Osteoblast (primary cell): ENCODE results near the gene ITGB1. TPM values are rescaled to one million over a fixed set of nuclear protein-coding genes. Genes with fewer than 3 reads are reported as not detected.

Experiments
- DNase-seq: peaks from one replicate; pipeline ENCODE4 v3.0.0; 2011; ENCODE audit warnings: low spot score, mixed read lengths; ENCODE audit not compliant: insufficient read length; ENCODE audit errors: missing footprints
- H2AFZ ChIP-seq: 2 replicates; pipeline ENCODE4 v1.6.0; 2011; ENCODE audit warnings: mild to moderate bottlenecking, low read length
- H3K27ac ChIP-seq: 2 replicates; pipeline ENCODE4 v1.5.1; 2011; ENCODE audit warnings: mild to moderate bottlenecking, low read depth, low read length, moderate library complexity
- H3K27me3 ChIP-seq: 2 replicates; pipeline ENCODE4 v1.6.0; 2012; ENCODE audit warnings: mild to moderate bottlenecking, control low read depth, inconsistent platforms, low read length, moderate library complexity; ENCODE audit not compliant: insufficient read depth
- H3K36me3 ChIP-seq: 2 replicates; pipeline ENCODE4 v1.5.1; 2011; ENCODE audit warnings: mild to moderate bottlenecking, low read length, control low read depth, moderate library complexity; ENCODE audit not compliant: insufficient read depth
- H3K4me1 ChIP-seq: 2 replicates; pipeline ENCODE4 v1.5.1; 2011; ENCODE audit warnings: mild to moderate bottlenecking, low read length, control low read depth, moderate library complexity; ENCODE audit not compliant: insufficient read depth
- H3K4me2 ChIP-seq: 2 replicates; pipeline ENCODE4 v1.6.0; 2011; ENCODE audit warnings: mild to moderate bottlenecking, low read length; ENCODE audit not compliant: insufficient read depth
- H3K4me3 ChIP-seq: fragments of 200-600 bp; sonication (generic); 3 replicates; pipeline ENCODE4 v1.5.1; 2012; ENCODE audit warnings: mild to moderate bottlenecking, low read length, inconsistent platforms; ENCODE audit not compliant: insufficient read depth
- H3K79me2 ChIP-seq: 2 replicates; pipeline ENCODE4 v1.6.0; 2012; ENCODE audit warnings: mild to moderate bottlenecking, low read length, control low read depth, inconsistent platforms; ENCODE audit not compliant: insufficient read depth
- H3K9me3 ChIP-seq: 2 replicates; pipeline ENCODE4 v1.5.1; 2011; ENCODE audit warnings: low read depth, low read length, control low read depth
- H4K20me1 ChIP-seq: 2 replicates; pipeline ENCODE4 v1.6.0; 2012; ENCODE audit warnings: mild to moderate bottlenecking, low read length, control low read depth; ENCODE audit not compliant: insufficient read depth
- CTCF ChIP-seq: IDR thresholded peaks from 2 replicates; pipeline ENCODE4 v1.5.1; 2011; ENCODE audit warnings: mild to moderate bottlenecking, low read depth, low read length, moderate library complexity; ENCODE audit errors: extremely low read depth
- total RNA-seq: library from RNA; depleted of rRNA; stranded (reverse); fragments of >200 nt; gene quantifications from 2 replicates; pipeline ENCODE4 v1.2.3, GENCODE V29; 2012

The ITGB1 gene
- total RNA-seq, 1 donor = 1,742 TPM

GRCh38 chr10:32960022-32960421 is 2.0 kb upstream of the ITGB1 start:
- Histone ChIP-seq H3K36me3 (no peaks in the 10 kb centered on the region), H2AFZ (no peak overlapping the region), H3K4me2 (peak overlapping the region; percentile 91), H3K9me3 (no peaks in the 10 kb centered on the region), H3K27me3 (no peaks in the 10 kb centered on the region), H3K4me1 (peaks cover 54% of the 10 kb centered on the region), H3K79me2 (peaks cover 58% of the 10 kb centered on the region), H3K4me3 (peak overlapping the region; percentile 95), H4K20me1 (peaks cover 22% of the 10 kb centered on the region), H3K27ac (peak overlapping the region; percentile 98)
- no peak for TF ChIP-seq CTCF
- DNase-seq = peak; percentile 41

- H3K4me2 ChIP-seq = peak overlapping the region; percentile 91
- peaks cover 29% of the 10 kb centered on the region for H4K20me1 ChIP-seq
- peak overlapping the region; percentile 95 for H3K4me3 ChIP-seq
- DNase-seq = peak; percentile 32
- H3K4me1 ChIP-seq = peaks cover 60% of the 10 kb centered on the region
- peaks cover 65% of the 10 kb centered on the region for H3K79me2 ChIP-seq
- no peak for TF ChIP-seq CTCF
- peak overlapping the region; percentile 98 for H3K27ac ChIP-seq
- H2AFZ ChIP-seq = no peak overlapping the region
- no peaks in the 10 kb centered on the region for H3K27me3 ChIP-seq
- peaks cover 4% of the 10 kb centered on the region for H3K36me3 ChIP-seq
- no peaks in the 10 kb centered on the region for H3K9me3 ChIP-seq
These were observed 1.2 kb upstream of the ITGB1 start for GRCh38 chr10:32959006-32959920.

- Histone ChIP-seq H3K79me2 (peaks cover 83% of the 10 kb centered on the region), H3K4me2 (peak overlapping the region; percentile 93), H3K27me3 (no peaks in the 10 kb centered on the region), H3K27ac (peak overlapping the region; percentile 98), H3K4me1 (peaks cover 61% of the 10 kb centered on the region), H2AFZ (no peak overlapping the region), H3K36me3 (peaks cover 15% of the 10 kb centered on the region), H3K9me3 (no peaks in the 10 kb centered on the region), H3K4me3 (peak overlapping the region; percentile 95), H4K20me1 (peaks cover 47% of the 10 kb centered on the region)
- no peak for TF ChIP-seq CTCF
- peak; percentile 76 for DNase-seq
These were observed 517 bp downstream of the ITGB1 start for GRCh38 chr10:32957341-32958084.
